H1 (cell line): ENCODE measurements around the gene TTC13. TPM values are rescaled to one million over a fixed set of nuclear protein-coding genes. Genes with fewer than 3 reads are reported as not detected.

Experiments
- ASH2L ChIP-seq: fragments of 200-600, 300-600 bp; sonication (generic); IDR thresholded peaks from one replicate; pipeline ENCODE4 v1.7.1; 2017; ENCODE audit warnings: low read length
- CBX5 ChIP-seq: fragments of 300-800, 300-1000 bp; sonication (generic); IDR thresholded peaks from 2 replicates; pipeline ENCODE4 v1.7.1; 2016; ENCODE audit warnings: antibody characterized with exemption, low read length, low read depth
- CHD2 ChIP-seq: IDR thresholded peaks from 2 replicates; pipeline ENCODE4 v1.6.1; 2012; ENCODE audit warnings: low read length, improper control_type of control experiment
- GTF2F1 ChIP-seq: IDR thresholded peaks from 2 replicates; pipeline ENCODE4 v1.6.1; 2012; ENCODE audit warnings: low read depth, low read length, improper control_type of control experiment, borderline replicate concordance
- JUN ChIP-seq: IDR thresholded peaks from 2 replicates; pipeline ENCODE4 v1.6.1; 2011; ENCODE audit warnings: low read depth, mild to moderate bottlenecking, improper control_type of control experiment, low read length
- KDM1A ChIP-seq: fragments of 200-600, 300-600 bp; sonication (generic); IDR thresholded peaks from 2 replicates; pipeline ENCODE4 v1.7.1; 2016; ENCODE audit warnings: mild to moderate bottlenecking, low read length, borderline replicate concordance
- POLR2A ChIP-seq, 2 experiments: IDR thresholded peaks; 1 replicate in 1 of 2; 2 replicates in 1 of 2; pipeline ENCODE4 v1.6.1; 2011; ENCODE audit warnings: low read depth in 2 of 2, low read length in 2 of 2, mild to moderate bottlenecking in 2 of 2; ENCODE audit errors: control extremely low read depth in 1 of 2
- SP2 ChIP-seq: IDR thresholded peaks from 2 replicates; pipeline ENCODE4 v1.6.1; 2012; ENCODE audit warnings: mild to moderate bottlenecking, low read length, inconsistent platforms
- SP4 ChIP-seq: IDR thresholded peaks from 2 replicates; pipeline ENCODE4 v1.6.1; 2012; ENCODE audit warnings: low read length, inconsistent platforms
- TEAD4 ChIP-seq: IDR thresholded peaks from 2 replicates; pipeline ENCODE4 v1.6.1; 2012; ENCODE audit warnings: low read depth, low read length, inconsistent platforms, mixed read lengths
- YY1 ChIP-seq: IDR thresholded peaks from 2 replicates; pipeline ENCODE4 v1.6.1; 2011; ENCODE audit warnings: low read depth, mild to moderate bottlenecking, low read length
- polyA plus RNA-seq, 7 experiments: library from polyadenylated mRNA; depleted of rRNA in 3 of 7; stranded (reverse) in 5 of 7; unstranded in 2 of 7; fragments of >200 nt in 5 of 7; fragments of 200-250 nt in 2 of 7; gene quantifications; 1 replicate in 5 of 7; 2 replicates in 1 of 7; 4 replicates in 1 of 7; pipeline versions ENCODE4 v1.2.1 to v1.2.3, GENCODE V29; 2011 to 2013; ENCODE audit warnings: missing spikeins in 2 of 7, mixed read lengths in 2 of 7
- total RNA-seq: library from RNA; stranded (reverse); fragmentation: NEBNext Ultra II Directional; extraction: Animal tissue kit (Norgen Biotek cat#: 25700); gene quantifications from 2 replicates; pipeline ENCODE4 v1.2.1, GENCODE V29; 2021
- TF ChIP-seq, protein P1 (sequence below): fragments of 300-600 bp; sonication (generic); IDR thresholded peaks from 2 replicates; pipeline ENCODE4 v1.7.1; 2012; ENCODE audit warnings: low read length, moderate library complexity, mild to moderate bottlenecking, inconsistent platforms; ENCODE audit not compliant: insufficient replicate concordance

TTC13 gene
- total and polyA plus RNA-seq, 2 of the 8 experiments (the other 6 are each of a cell fraction or from before 2014, with no cell fraction given) = 3.1 to 7.1 TPM

DNA sequence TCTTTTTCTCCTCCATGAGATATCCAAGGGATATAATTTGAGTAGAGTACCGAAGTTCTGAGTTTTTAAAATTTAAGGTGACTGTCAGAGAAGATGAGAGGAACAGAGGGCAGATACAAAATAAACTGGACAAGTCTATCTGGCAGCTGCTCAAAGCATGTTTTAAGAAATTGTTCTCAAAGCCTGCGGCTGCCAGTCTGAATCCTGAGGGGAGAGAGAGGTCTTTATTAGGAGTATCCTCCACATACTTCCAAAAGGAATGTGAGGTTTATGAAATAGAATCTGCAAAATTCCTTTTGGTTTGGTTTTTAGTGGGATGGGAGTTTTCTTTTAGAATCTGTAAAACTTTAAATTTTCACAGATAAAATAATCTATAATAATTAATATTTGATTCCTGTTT is 41.3 kb downstream of the TTC13 start (continued):
- TF ChIP-seq, protein P1, sequence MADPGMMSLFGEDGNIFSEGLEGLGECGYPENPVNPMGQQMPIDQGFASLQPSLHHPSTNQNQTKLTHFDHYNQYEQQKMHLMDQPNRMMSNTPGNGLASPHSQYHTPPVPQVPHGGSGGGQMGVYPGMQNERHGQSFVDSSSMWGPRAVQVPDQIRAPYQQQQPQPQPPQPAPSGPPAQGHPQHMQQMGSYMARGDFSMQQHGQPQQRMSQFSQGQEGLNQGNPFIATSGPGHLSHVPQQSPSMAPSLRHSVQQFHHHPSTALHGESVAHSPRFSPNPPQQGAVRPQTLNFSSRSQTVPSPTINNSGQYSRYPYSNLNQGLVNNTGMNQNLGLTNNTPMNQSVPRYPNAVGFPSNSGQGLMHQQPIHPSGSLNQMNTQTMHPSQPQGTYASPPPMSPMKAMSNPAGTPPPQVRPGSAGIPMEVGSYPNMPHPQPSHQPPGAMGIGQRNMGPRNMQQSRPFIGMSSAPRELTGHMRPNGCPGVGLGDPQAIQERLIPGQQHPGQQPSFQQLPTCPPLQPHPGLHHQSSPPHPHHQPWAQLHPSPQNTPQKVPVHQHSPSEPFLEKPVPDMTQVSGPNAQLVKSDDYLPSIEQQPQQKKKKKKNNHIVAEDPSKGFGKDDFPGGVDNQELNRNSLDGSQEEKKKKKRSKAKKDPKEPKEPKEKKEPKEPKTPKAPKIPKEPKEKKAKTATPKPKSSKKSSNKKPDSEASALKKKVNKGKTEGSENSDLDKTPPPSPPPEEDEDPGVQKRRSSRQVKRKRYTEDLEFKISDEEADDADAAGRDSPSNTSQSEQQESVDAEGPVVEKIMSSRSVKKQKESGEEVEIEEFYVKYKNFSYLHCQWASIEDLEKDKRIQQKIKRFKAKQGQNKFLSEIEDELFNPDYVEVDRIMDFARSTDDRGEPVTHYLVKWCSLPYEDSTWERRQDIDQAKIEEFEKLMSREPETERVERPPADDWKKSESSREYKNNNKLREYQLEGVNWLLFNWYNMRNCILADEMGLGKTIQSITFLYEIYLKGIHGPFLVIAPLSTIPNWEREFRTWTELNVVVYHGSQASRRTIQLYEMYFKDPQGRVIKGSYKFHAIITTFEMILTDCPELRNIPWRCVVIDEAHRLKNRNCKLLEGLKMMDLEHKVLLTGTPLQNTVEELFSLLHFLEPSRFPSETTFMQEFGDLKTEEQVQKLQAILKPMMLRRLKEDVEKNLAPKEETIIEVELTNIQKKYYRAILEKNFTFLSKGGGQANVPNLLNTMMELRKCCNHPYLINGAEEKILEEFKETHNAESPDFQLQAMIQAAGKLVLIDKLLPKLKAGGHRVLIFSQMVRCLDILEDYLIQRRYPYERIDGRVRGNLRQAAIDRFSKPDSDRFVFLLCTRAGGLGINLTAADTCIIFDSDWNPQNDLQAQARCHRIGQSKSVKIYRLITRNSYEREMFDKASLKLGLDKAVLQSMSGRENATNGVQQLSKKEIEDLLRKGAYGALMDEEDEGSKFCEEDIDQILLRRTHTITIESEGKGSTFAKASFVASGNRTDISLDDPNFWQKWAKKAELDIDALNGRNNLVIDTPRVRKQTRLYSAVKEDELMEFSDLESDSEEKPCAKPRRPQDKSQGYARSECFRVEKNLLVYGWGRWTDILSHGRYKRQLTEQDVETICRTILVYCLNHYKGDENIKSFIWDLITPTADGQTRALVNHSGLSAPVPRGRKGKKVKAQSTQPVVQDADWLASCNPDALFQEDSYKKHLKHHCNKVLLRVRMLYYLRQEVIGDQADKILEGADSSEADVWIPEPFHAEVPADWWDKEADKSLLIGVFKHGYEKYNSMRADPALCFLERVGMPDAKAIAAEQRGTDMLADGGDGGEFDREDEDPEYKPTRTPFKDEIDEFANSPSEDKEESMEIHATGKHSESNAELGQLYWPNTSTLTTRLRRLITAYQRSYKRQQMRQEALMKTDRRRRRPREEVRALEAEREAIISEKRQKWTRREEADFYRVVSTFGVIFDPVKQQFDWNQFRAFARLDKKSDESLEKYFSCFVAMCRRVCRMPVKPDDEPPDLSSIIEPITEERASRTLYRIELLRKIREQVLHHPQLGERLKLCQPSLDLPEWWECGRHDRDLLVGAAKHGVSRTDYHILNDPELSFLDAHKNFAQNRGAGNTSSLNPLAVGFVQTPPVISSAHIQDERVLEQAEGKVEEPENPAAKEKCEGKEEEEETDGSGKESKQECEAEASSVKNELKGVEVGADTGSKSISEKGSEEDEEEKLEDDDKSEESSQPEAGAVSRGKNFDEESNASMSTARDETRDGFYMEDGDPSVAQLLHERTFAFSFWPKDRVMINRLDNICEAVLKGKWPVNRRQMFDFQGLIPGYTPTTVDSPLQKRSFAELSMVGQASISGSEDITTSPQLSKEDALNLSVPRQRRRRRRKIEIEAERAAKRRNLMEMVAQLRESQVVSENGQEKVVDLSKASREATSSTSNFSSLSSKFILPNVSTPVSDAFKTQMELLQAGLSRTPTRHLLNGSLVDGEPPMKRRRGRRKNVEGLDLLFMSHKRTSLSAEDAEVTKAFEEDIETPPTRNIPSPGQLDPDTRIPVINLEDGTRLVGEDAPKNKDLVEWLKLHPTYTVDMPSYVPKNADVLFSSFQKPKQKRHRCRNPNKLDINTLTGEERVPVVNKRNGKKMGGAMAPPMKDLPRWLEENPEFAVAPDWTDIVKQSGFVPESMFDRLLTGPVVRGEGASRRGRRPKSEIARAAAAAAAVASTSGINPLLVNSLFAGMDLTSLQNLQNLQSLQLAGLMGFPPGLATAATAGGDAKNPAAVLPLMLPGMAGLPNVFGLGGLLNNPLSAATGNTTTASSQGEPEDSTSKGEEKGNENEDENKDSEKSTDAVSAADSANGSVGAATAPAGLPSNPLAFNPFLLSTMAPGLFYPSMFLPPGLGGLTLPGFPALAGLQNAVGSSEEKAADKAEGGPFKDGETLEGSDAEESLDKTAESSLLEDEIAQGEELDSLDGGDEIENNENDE = no peak
- TF ChIP-seq YY1 = no peak
- no peak for TF ChIP-seq POLR2A (IDR thresholded peaks at IDR 0.05; ENCODE audit: control extremely low read depth in 1 of 2, low read depth in 2 of 2, low read length in 2 of 2)
- no peak for TF ChIP-seq CBX5
- TF ChIP-seq SP2 = no peak
- TF ChIP-seq ASH2L = no peak
- TF ChIP-seq CHD2 = no peak
- no peak for TF ChIP-seq SP4
- no peak for TF ChIP-seq GTF2F1
- TF ChIP-seq KDM1A = no peak
- TF ChIP-seq TEAD4 = no peak
- no peak for TF ChIP-seq JUN
